Measurements from ENCODE around the gene CAMKK1.
A peak's percentile ranks its signal among the peaks of the same experiment; 100 is the strongest.
"Not testable (repeated sequence)": the region's sequence is repeated elsewhere in the genome, so short reads cannot be mapped to it uniquely, and the experiment has no call there.

CAMKK1 gene

GRCh38 chr17:3846437-3847164 lies 46.3 kb downstream of the CAMKK1 start:
- H3K9me3 ChIP-seq (ENCODE audit: insufficient read depth, low read depth, low read length): no peaks in the 10 kb centered on the region
- H2AFZ ChIP-seq (ENCODE audit: low read length): peak overlapping the region; percentile 61
- TF ChIP-seq, protein P1, sequence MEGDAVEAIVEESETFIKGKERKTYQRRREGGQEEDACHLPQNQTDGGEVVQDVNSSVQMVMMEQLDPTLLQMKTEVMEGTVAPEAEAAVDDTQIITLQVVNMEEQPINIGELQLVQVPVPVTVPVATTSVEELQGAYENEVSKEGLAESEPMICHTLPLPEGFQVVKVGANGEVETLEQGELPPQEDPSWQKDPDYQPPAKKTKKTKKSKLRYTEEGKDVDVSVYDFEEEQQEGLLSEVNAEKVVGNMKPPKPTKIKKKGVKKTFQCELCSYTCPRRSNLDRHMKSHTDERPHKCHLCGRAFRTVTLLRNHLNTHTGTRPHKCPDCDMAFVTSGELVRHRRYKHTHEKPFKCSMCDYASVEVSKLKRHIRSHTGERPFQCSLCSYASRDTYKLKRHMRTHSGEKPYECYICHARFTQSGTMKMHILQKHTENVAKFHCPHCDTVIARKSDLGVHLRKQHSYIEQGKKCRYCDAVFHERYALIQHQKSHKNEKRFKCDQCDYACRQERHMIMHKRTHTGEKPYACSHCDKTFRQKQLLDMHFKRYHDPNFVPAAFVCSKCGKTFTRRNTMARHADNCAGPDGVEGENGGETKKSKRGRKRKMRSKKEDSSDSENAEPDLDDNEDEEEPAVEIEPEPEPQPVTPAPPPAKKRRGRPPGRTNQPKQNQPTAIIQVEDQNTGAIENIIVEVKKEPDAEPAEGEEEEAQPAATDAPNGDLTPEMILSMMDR (conservative IDR thresholded peaks at IDR 0.05; ENCODE audit: low read length): no peak
- no peak for TF ChIP-seq EZH2phosphoT487 (IDR thresholded peaks at IDR 0.05; ENCODE audit: borderline replicate concordance)
- peaks cover 27% of the 10 kb centered on the region for H4K20me1 ChIP-seq (ENCODE audit: insufficient read depth, low read length, poor library complexity, severe bottlenecking)
- peaks cover 5% of the 10 kb centered on the region; the same call in 1 of the 2 replicates for H3K36me3 ChIP-seq (ENCODE audit: insufficient read depth, low read length)
- no peaks in the 10 kb centered on the region for H3K27me3 ChIP-seq (ENCODE audit: insufficient read depth, low read length, poor library complexity, severe bottlenecking)
- peaks cover 43% of the 10 kb centered on the region for H3K79me2 ChIP-seq (ENCODE audit: insufficient read depth, low read length)
- H3K4me1 ChIP-seq (ENCODE audit: insufficient read depth, low read length, poor library complexity, severe bottlenecking): peaks cover 31% of the 10 kb centered on the region
- H3K4me3 ChIP-seq (ENCODE audit: low read length, poor library complexity, severe bottlenecking): peak overlapping the region; percentile 98
- no peaks in the 10 kb centered on the region for H3K9me2 ChIP-seq (replicated peaks; ENCODE audit: low read depth, low read length)
- peak overlapping the region; percentile 87 for H3K4me2 ChIP-seq (ENCODE audit: low read depth, low read length, poor library complexity, severe bottlenecking)
- no peaks in the 10 kb centered on the region for H3F3A ChIP-seq (ENCODE audit: low read depth)
- H3K9ac ChIP-seq (ENCODE audit: low read depth, low read length, poor library complexity, severe bottlenecking): peak overlapping the region; percentile 11

- Histone ChIP-seq H3F3A (ENCODE audit: low read depth) (no peaks in the 10 kb centered on the region), H3K36me3 (ENCODE audit: insufficient read depth, low read length) (peaks cover 5% of the 10 kb centered on the region; the same call in 1 of the 2 replicates), H3K9ac (ENCODE audit: low read depth, low read length, poor library complexity, severe bottlenecking) (peak within 1 kb of the TSS; percentile 95), H4K20me1 (ENCODE audit: insufficient read depth, low read length, poor library complexity, severe bottlenecking) (peaks cover 27% of the 10 kb centered on the region), H2AFZ (ENCODE audit: low read length) (peak within 1 kb of the TSS; percentile 99), H3K27me3 (ENCODE audit: insufficient read depth, low read length, poor library complexity, severe bottlenecking) (no peaks in the 10 kb centered on the region), H3K4me1 (ENCODE audit: insufficient read depth, low read length, poor library complexity, severe bottlenecking) (peaks cover 35% of the 10 kb centered on the region), H3K4me3 (ENCODE audit: low read length, poor library complexity, severe bottlenecking) (peak within 1 kb of the TSS; percentile 98), H3K79me2 (ENCODE audit: insufficient read depth, low read length) (peaks cover 50% of the 10 kb centered on the region), H3K4me2 (ENCODE audit: low read depth, low read length, poor library complexity, severe bottlenecking) (peak within 1 kb of the TSS; percentile 90), H3K9me3 (ENCODE audit: insufficient read depth, low read depth, low read length) (no peaks in the 10 kb centered on the region), H3K9me2 (replicated peaks; ENCODE audit: low read depth, low read length) (no peaks in the 10 kb centered on the region)
- TF ChIP-seq, protein P1 (conservative IDR thresholded peaks at IDR 0.05; ENCODE audit: low read length): peak; percentile 79
- no peak for TF ChIP-seq EZH2phosphoT487 (IDR thresholded peaks at IDR 0.05; ENCODE audit: borderline replicate concordance)
Observed at GRCh38 chr17:3845621-3846436, 47.0 kb downstream of the CAMKK1 start, which contains the start of gene NCBP3. Gene NCBP3 (minus strand): TSS chr17:3846246. CDS start chr17:3846223, 23 bp downstream.

- peaks cover 40% of the 10 kb centered on the region for H3K4me1 ChIP-seq (ENCODE audit: insufficient read depth, low read length, poor library complexity, severe bottlenecking)
- H3F3A ChIP-seq (ENCODE audit: low read depth): no peaks in the 10 kb centered on the region
- H3K27me3 ChIP-seq (ENCODE audit: insufficient read depth, low read length, poor library complexity, severe bottlenecking): no peaks in the 10 kb centered on the region
- H2AFZ ChIP-seq (ENCODE audit: low read length): peak overlapping the region; percentile 99
- H3K36me3 ChIP-seq (ENCODE audit: insufficient read depth, low read length): peaks cover 10% of the 10 kb centered on the region; the same call in 1 of the 2 replicates
- H3K9me2 ChIP-seq (replicated peaks; ENCODE audit: low read depth, low read length): no peaks in the 10 kb centered on the region
- peaks cover 56% of the 10 kb centered on the region for H3K79me2 ChIP-seq (ENCODE audit: insufficient read depth, low read length)
- H3K4me2 ChIP-seq (ENCODE audit: low read depth, low read length, poor library complexity, severe bottlenecking): peak overlapping the region; percentile 90
- TF ChIP-seq, protein P1 (conservative IDR thresholded peaks at IDR 0.05; ENCODE audit: low read length): no peak
- TF ChIP-seq EZH2phosphoT487 (IDR thresholded peaks at IDR 0.05; ENCODE audit: borderline replicate concordance): no peak
- H3K9ac ChIP-seq (ENCODE audit: low read depth, low read length, poor library complexity, severe bottlenecking): peak overlapping the region; percentile 95
- peaks cover 32% of the 10 kb centered on the region for H4K20me1 ChIP-seq (ENCODE audit: insufficient read depth, low read length, poor library complexity, severe bottlenecking)
- peak overlapping the region; percentile 98 for H3K4me3 ChIP-seq (ENCODE audit: low read length, poor library complexity, severe bottlenecking)
- H3K9me3 ChIP-seq (ENCODE audit: insufficient read depth, low read depth, low read length): no peaks in the 10 kb centered on the region
Observed at GRCh38 chr17:3845291-3845620, 47.6 kb downstream of the CAMKK1 start.

DNA sequence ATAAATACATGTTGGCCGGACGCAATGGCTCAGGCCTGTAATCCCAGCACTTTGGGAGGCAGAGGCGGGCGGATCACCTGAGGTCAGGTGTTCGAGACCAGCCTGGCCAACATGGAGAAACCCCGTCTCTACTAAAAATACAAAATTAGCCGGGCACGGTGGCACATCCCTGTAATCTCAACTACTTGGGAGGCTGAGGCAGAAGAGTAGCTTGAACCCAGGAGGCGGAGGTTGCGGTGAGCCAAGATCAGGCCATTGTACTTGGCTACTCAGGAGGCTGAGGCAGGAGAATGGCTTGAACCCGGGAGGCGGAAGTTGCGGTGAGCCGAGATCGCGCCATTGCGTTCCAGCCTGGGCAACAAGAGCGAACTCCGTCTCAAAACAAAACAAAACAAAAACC lies 48.3 kb downstream of the CAMKK1 start:
- not testable (repeated sequence) for H3F3A ChIP-seq (ENCODE audit: low read depth); H3K9me2 ChIP-seq (replicated peaks; ENCODE audit: low read depth, low read length); H3K27me3 ChIP-seq (ENCODE audit: insufficient read depth, low read length, poor library complexity, severe bottlenecking); H3K9me3 ChIP-seq (ENCODE audit: insufficient read depth, low read depth, low read length); H2AFZ ChIP-seq (ENCODE audit: low read length)
- peaks cover 33% of the 10 kb centered on the region for H4K20me1 ChIP-seq (ENCODE audit: insufficient read depth, low read length, poor library complexity, severe bottlenecking)
- peaks cover 40% of the 10 kb centered on the region for H3K4me1 ChIP-seq (ENCODE audit: insufficient read depth, low read length, poor library complexity, severe bottlenecking)
- peak overlapping the region; percentile 95 for H3K9ac ChIP-seq (ENCODE audit: low read depth, low read length, poor library complexity, severe bottlenecking)
- peaks cover 61% of the 10 kb centered on the region for H3K79me2 ChIP-seq (ENCODE audit: insufficient read depth, low read length)
- peaks cover 17% of the 10 kb centered on the region; the same call in 1 of the 2 replicates for H3K36me3 ChIP-seq (ENCODE audit: insufficient read depth, low read length)
- peak overlapping the region; percentile 90 for H3K4me2 ChIP-seq (ENCODE audit: low read depth, low read length, poor library complexity, severe bottlenecking)
- peak overlapping the region; percentile 98 for H3K4me3 ChIP-seq (ENCODE audit: low read length, poor library complexity, severe bottlenecking)

Data from Loucy (cell line).